Mucosa of gallbladder (tissue), 1 donor: ENCODE measurements around the gene PAK3. TPM values are rescaled to one million over a fixed set of nuclear protein-coding genes. Genes with fewer than 3 reads are reported as not detected.

Source experiments
- DNase-seq: peaks from one replicate; pipeline ENCODE4 v3.0.0-alpha.2; 2020; ENCODE audit warnings: low spot score
- total RNA-seq: library from RNA; stranded (reverse); gene quantifications from one replicate; pipeline ENCODE4 v1.2.1, GENCODE V29; 2021
- donor health status: DM: no; HTN: no; CAD: no.

PAK3 gene
- total RNA-seq, 1 donor from 2014 or later, result 1.0 TPM

- no peak for DNase-seq
Observed at GRCh38 chrX:111260451-111260850, 164.5 kb downstream of the PAK3 start.

GRCh38 chrX:111262086-111262485 is 166.1 kb downstream of the PAK3 start:
- DNase-seq, result no peak

- DNase-seq, result no peak
Observed at GRCh38 chrX:111264385-111264784, 168.4 kb downstream of the PAK3 start.

GRCh38 chrX:111265486-111265885 is 169.5 kb downstream of the PAK3 start:
- DNase-seq, result no peak

- DNase-seq, result no peak
Observed at GRCh38 chrX:111268506-111268905, 172.5 kb downstream of the PAK3 start.

GRCh38 chrX:111270339-111270738 is 174.3 kb downstream of the PAK3 start, which contains the start of gene CAPN6:
Gene CAPN6 (minus strand): TSS chrX:111270483. CDS start chrX:111263936, 6,547 bp downstream.
- DNase-seq, result peak; percentile 15

Other genes with a start within 250 kb of the PAK3 start
- 35.6 TPM for gene CAPN6, start 174.3 kb downstream of the PAK3 start, total RNA-seq